HG02884 (cell line): Measurements from ENCODE around the gene OGG1.
A peak's percentile ranks its signal among the peaks of the same experiment; 100 is the strongest.
"Not testable (repeated sequence)": the region's sequence is repeated elsewhere in the genome, so short reads cannot be mapped to it uniquely, and the experiment has no call there.

ENCODE experiments used
- ATAC-seq: cut with Tn5 transposase; IDR thresholded peaks from one replicate; pipeline ENCODE4 v1.9.1; 2021; ENCODE audit warnings: mild to moderate bottlenecking, moderate library complexity; ENCODE audit not compliant: unreplicated experiment

Gene OGG1

DNA sequence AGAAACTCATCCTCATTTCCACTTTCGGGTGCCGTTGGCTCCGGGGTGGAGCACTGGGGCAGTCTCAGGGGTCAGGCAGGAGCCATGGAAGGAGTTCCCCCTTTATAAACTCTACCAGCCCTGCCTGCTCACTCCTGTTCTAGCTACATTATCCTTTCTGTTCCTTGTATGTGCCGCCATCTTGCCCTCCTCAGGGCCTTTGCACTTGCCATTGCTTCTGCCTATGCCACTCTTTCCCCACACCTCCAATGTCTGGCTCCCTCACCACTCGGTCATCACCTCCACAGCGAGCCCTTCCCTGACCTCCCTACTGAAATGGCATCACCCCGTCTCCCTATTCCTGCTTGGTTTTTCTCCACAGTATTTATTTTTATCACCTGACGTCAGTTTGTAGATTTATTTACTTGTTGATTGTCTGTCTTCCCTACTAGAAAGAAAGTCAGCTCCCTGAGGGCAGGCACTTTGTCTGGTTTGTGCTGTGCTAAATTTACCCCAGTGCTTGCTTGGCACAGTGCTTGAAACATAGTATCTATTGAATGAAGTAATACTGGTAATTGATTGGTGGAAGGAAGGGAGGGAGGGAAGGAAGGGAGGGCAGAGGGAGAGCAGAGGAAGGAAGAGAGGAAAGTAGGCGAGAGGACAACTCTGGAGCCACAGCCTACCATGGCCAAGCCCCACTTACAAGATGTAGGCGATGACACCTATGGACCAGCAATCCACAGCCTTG is 11.2 kb downstream of the OGG1 start:
- no peak for ATAC-seq

DNA sequence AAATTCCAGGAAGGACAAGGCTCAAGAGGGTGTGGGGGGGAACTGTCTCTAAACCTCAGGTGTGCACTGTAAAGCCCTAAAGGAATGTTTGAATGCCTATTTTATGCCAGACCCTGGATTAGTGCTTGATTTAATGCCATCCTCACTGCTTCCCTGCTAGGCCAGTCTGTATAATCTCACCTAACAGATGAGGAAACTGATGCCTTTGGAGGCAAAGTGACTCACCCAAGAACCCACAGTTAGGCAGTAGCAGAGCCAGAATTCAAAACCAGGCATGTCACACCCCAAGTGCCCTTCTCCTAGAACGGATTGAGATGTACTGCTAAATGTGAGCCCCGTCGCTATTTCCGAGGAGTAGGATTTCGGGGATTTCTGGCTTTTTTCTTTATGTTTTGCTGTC is 12.2 kb downstream of the OGG1 start:
- no peak for ATAC-seq

DNA sequence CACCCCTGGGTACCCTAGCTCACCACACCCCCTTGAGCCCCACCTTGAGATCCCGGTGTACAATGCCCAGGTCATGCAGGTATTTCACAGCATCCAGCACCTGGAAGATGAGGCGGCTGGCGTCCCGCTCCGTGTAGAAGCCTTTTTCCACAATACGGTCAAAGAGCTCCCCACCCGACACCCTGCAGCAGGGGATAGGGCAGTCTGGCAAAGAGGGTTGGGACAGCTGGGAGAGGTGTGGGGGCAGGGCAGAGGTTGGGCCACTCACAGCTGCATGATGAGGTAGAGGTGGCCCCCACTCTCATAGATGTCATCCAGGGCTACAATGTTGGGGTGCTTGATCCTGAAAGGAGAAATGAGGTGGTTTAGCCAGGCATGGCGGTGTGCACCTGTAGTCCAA is 13.1 kb downstream of the OGG1 start:
- no peak for ATAC-seq

DNA sequence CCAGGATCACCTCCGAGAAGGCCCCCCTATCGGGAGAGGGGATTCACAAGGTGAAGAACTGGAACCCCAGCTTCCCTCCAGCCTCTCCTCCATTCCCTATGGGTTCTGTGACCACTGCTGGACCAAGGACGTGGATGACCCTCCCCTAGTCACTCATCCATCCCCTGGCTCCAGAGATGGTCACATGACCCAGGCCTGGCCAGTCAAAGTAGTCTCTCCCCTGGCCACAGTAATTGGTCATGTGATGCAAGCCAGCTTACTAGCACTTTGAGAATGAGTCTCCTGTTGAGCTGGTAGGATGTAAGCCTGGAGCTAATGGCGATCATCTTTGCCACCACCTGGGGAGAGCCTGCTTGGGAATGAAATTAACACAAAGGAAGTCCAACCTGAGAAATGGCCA is 16.1 kb downstream of the OGG1 start:
- no peak for ATAC-seq

GRCh38 chr3:9767418-9767817 is 17.7 kb downstream of the OGG1 start:
- no peak for ATAC-seq

DNA sequence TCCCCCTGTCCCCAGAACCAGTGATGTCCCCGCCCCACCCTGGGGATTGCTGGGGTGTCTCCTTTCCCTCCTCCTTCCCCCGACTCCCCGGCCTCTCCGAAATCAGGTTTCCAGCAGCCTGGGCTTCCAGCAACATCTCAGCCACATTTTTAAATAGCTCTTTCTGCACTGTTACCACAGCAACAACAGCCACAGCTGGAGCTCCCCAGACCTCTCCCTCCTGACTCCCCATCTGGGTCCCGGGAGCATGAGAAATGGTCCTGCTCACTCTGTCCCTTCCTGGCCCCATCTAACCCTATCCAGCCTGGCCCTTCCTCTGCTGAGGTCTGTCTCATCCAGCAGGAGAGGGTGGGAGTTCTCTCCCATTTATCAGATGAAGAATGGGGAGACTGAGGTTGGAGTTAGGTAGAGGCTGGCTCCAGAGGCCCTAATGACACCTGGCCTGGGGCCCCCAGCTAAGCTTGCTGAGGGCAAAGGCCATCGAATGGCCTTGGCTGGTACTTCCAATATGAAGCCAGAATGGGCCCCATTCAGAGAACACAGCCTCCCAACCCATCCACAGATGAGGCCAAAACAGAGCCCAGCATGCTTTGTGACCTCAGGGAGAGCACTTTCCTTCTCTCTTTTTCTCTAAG is 18.5 kb downstream of the OGG1 start:
- ATAC-seq, result no peak

DNA sequence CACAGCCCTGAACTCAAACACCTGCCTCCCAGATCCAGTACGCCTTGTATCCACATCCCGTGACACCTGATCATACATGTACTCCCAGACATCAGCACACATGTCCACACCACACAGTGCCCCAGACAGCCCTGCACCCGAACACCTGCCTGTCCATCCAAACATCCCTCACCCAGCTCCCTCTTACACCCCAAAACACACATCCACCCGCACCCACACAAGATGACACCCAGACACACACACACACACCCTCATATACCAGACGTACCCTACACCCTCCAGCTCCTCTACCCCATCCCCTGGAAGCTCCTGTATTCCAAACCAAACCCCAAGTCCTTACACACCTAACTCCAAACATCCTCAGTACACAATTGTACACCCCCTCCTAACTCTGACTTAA is 19.3 kb downstream of the OGG1 start:
- no peak for ATAC-seq

GRCh38 chr3:9769426-9770275 is 19.9 kb downstream of the OGG1 start, which contains the start of gene CAMK1:
Gene CAMK1, minus strand, starts transcription at chr3:9769947. Its CDS starts 2,198 bp downstream, at chr3:9767749.
- ATAC-seq, result peak; percentile 74

- no peak for ATAC-seq
Measured at GRCh38 chr3:9770276-9770812, 20.6 kb downstream of the OGG1 start.

GRCh38 chr3:9771007-9771406 is 21.3 kb downstream of the OGG1 start:
- not testable (repeated sequence) for ATAC-seq

GRCh38 chr3:9776896-9777693 is 27.3 kb downstream of the OGG1 start:
- ATAC-seq, result no peak

DNA sequence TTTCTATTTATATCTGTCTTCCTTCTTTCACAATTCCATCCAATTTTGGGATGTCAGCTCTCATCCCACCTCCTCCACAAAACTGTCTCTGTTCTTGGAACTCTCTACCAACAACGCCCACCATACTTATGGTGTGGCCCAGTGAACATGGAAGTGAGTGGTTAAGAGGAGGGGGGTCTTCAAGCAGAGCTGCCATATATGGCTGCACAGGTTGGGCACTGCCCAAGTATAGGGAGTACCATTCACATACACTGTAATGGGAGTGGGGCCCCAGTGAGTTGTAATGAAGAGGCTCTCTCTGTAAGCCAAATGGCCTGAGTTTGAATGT is 27.9 kb downstream of the OGG1 start:
- no peak for ATAC-seq

- ATAC-seq, result no peak
Measured at GRCh38 chr3:9778143-9779074, 28.7 kb downstream of the OGG1 start.

GRCh38 chr3:9779075-9779593 is 29.4 kb downstream of the OGG1 start:
- ATAC-seq, result no peak

GRCh38 chr3:9779721-9780457 is 30.1 kb downstream of the OGG1 start:
- ATAC-seq, result peak; percentile 61

- ATAC-seq, result no peak
Measured at GRCh38 chr3:9780458-9780812, 30.7 kb downstream of the OGG1 start.

GRCh38 chr3:9780910-9781309 is 31.2 kb downstream of the OGG1 start:
- no peak for ATAC-seq

GRCh38 chr3:9781551-9781950 is 31.8 kb downstream of the OGG1 start:
- no peak for ATAC-seq
